IPS DF 6.9 (cell line): ENCODE results near the gene C1orf167.
"Not testable (repeated sequence)": the region's sequence is repeated elsewhere in the genome, so short reads cannot be mapped to it uniquely, and the experiment has no call there.

ENCODE experiments used
- DNase-seq: peaks from one replicate; pipeline ENCODE4 v3.0.0-alpha.2; 2013; ENCODE audit warnings: low read depth, low spot score
- H3K27ac ChIP-seq: one replicate; pipeline ENCODE4 v1.5.1; 2013; ENCODE audit warnings: low read length, control low read depth
- H3K27me3 ChIP-seq: 2 replicates; pipeline ENCODE4 v1.6.1; 2013; ENCODE audit warnings: mild to moderate bottlenecking, low read length; ENCODE audit not compliant: control insufficient read depth, insufficient read depth
- H3K36me3 ChIP-seq: 2 replicates; pipeline ENCODE4 v1.6.1; 2013; ENCODE audit warnings: low read length; ENCODE audit not compliant: control insufficient read depth, insufficient read depth
- H3K4me1 ChIP-seq: 2 replicates; pipeline ENCODE4 v1.6.1; 2013; ENCODE audit warnings: low read length; ENCODE audit not compliant: control insufficient read depth, insufficient read depth
- H3K4me3 ChIP-seq: 2 replicates; pipeline ENCODE4 v1.5.1; 2013; ENCODE audit warnings: mild to moderate bottlenecking, low read length
- H3K9me3 ChIP-seq: 2 replicates; pipeline ENCODE4 v1.6.1; 2013; ENCODE audit warnings: low read length, inconsistent platforms; ENCODE audit not compliant: control insufficient read depth, insufficient read depth
- WGBS: extraction: QIAGEN DNeasy Blood & Tissue Kit; methylation state at CpG from one replicate; pipeline ENCODE4 v1.1.7; 2013; ENCODE audit warnings: mixed read lengths, missing lambda C conversion rate; ENCODE audit not compliant: insufficient read length, insufficient coverage; 5-methylcytosine and 5-hydroxymethylcytosine counted together

C1orf167 gene

DNA sequence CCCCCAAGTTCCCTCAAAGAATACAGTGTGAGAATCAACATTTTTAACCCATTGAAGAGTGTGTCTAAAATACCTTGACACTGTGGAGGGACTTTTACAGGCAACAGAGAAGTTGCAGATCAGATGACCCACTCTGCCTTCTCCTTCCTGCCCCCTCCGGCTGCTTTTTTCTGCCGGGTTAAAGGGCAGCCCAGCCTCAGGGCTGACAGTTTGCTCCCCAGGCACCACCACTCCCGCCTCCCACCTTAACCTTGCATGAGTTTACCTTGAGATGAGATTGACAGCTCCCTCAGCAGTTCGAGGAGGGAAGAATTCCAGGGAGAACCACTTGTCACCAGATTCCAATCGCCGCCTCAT lies 40.6 kb downstream of the C1orf167 start:
- Histone ChIP-seq H3K4me3 (no peak overlapping the region), H3K4me1 (0 out of 2 replicates have a peak, but pooled peaks cover 5% of the 10 kb centered on the region), H3K27ac (no peak overlapping the region), H3K27me3 (no peaks in the 10 kb centered on the region), H3K36me3 (peaks cover 11% of the 10 kb centered on the region; the same call in 1 of the 2 replicates), H3K9me3 (no peaks in the 10 kb centered on the region)
- DNase-seq, result no peak
- WGBS, result no CpG with 5 or more reads among the region's 6 CpGs

DNA sequence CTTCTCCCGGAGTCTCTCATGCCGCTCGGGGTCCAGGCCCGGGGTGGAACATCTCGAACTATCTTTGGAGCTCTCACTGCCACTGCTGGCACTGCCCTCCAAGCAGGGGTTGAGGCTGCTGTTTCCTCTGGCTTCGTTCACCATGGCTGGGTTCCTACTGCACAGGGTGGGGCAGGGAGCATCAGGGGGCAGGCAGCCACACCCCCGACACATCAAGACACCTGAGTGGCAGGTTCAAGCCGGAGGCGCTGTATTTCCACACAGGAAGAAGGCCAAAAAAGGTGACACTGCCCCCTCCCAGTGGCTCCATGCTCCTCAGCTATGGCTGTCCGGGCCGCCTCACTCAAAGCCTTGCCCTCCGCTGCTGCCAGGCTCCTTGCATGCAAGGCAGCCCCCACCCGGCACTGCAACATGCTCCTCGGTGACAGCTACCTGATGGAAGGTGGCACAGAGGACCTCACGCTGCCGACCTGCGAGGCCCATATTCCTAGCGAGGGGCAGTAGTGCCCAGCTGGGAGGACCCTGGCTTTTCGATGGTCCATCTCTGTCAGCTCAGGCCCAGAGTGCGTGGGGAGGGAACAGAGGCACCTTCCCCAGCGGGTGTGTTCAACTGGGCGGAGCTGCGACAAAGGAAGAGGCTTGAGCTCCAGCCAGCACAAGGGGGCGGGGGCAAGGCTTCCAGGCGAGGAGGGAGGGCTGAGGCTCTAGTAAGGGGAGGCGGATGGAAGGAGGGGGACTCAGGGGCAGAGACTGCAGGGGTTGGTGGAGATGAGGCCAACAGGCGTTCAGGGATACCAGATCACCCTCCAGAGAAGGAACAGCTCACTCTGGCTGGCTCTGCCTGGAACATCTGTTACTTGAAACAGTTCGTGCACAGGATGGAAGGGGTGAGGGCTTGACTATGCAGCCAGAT lies 41.2 kb downstream of the C1orf167 start:
- Histone ChIP-seq H3K9me3 (no peaks in the 10 kb centered on the region), H3K27me3 (no peaks in the 10 kb centered on the region), H3K4me3 (peak overlapping the region; percentile 44; the same call in 1 of the 2 replicates), H3K27ac (no peak overlapping the region), H3K36me3 (peaks cover 11% of the 10 kb centered on the region; the same call in 1 of the 2 replicates), H3K4me1 (0 out of 2 replicates have a peak, but pooled peaks cover 5% of the 10 kb centered on the region)
- DNase-seq, result peak; percentile 83
- no CpG with 5 or more reads among the region's 28 CpGs for WGBS

DNA sequence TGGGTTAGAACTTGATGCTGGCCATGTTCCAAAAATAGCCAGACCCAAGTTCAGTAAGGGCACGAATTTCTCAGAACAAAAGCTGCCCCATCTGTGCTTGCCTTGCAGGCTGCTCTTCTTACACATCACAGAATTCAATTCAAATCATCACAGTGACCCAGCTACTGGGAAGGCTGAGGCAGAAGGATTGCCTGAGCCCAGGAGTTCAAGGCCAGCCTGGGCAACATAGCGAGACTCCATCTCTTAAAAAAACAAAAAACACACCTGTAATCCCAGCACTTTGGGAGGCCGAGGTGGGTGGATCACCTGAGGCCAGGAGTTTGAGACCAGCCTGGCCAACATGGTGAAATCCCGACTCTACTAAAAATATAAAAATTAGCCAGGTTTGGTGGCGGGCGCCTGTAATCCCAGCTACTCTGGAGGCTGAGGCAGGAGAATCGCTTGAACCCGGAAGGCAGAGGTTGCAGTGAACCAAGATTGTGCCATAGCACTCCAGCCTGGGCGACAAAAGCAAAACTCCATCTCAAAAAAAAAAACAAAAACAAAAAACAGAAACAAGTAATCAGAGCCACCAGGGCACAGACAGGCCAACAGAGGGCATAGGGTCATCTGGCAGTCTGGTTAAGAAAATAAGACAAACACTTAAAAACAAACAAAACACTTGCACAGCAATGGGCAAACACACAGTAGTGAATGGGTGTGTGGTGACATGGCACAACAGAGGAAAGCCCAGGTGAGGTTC lies 42.1 kb downstream of the C1orf167 start:
- H3K27me3 ChIP-seq, H3K9me3 ChIP-seq, H3K4me3 ChIP-seq, H3K36me3 ChIP-seq, H3K27ac ChIP-seq, H3K4me1 ChIP-seq, DNase-seq: not testable (repeated sequence)
- WGBS, result no CpG with 5 or more reads among the region's 9 CpGs

DNA sequence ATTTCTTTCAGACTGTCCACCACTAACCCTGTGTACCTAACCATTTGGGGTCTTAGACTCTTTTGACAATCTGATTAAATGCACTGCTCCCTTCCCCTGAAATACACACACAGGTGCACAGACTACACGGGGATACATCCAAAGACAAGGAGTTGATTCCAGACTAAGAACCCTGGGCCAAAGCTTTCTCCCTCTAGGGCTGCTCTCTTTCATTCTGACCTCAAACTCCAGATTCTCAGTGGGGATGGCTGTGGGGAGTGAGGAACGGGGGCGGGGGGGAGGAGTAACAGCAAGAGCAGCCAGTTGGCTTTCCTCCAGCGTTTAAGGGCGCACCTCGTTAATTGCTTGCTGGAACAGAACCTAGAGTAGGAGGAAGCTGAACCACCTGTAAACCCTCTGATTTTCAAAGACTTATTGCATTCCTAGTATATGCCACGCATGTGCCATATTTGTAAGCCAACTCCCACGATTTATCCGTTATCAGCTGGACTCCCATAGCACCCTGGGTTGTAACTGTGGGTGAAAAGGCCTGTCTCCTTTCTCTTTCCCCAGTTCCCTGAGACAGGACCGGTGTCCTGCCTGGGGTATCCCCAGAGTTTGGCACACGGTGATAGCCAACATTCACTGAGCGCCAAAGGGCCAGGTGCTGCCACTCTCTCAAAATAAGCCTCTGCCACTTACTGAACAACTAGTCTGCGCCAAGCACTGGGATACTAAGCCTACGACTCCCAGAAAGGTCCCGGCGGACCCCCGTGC lies 42.9 kb downstream of the C1orf167 start:
- peaks cover 7% of the 10 kb centered on the region; the same call in 1 of the 2 replicates for H3K36me3 ChIP-seq
- no peaks in the 10 kb centered on the region for H3K27me3 ChIP-seq
- H3K4me1 ChIP-seq, result 0 out of 2 replicates have a peak, but pooled peaks cover 5% of the 10 kb centered on the region
- no peak overlapping the region for H3K27ac ChIP-seq
- DNase-seq, result no peak
- no CpG with 5 or more reads among the region's 17 CpGs for WGBS
- peak overlapping the region; percentile 82; the same call in 1 of the 2 replicates for H3K4me3 ChIP-seq
- no peaks in the 10 kb centered on the region for H3K9me3 ChIP-seq

DNA sequence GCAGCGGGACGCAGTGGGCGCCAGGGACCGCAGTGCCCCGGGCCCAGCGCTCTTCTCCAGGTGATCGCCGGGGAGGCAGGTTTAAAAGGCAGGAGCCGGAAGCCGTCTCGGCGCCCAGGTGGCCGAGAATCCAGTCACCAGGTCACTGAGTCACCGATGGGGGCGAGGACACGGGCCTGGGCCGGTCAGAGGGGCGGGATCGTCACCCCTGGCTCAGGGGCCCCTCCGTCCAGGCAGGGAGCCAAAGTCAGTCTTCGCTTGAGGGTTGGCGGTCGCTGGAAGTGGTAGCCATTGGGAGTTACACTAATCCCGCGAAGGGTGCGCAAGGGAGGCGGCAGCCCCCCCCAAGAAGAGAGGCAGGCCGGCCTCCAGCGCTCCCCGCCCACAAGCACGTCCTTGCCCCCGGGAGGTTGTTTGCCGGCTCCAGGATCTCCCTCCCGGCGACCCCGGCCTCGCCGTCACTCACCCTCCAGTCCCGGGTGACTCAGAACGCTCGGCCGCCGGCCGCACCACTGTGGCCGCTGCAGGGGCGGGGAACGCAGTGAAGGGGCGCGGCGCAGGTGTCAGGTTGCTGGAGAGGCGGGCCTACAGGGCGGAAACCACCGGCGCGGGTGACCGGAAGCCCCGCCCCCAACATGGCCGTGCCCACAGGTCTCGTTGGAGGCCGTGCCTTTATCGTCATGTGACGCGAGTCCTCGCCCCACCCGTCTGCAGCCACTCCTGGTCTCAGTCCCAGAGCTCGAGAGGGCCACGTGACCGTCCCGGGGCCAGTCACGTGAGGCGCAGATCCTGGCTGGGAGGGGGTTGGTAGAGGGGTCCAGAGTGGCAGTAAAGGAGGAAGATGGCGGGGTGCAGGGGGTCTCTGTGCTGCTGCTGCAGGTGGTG lies 43.7 kb downstream of the C1orf167 start, which contains the start of the genes CLCN6 and MTHFR:
TSS of gene CLCN6 (plus strand) at position 770 of the 885 bp plus-strand sequence. CDS start at position 842, 72 bp downstream.
TSS of gene MTHFR (minus strand) at position 543 of the 885 bp plus-strand sequence. CDS start 2,848 bp downstream, outside the sequence.
- H3K9me3 ChIP-seq, result no peaks in the 10 kb centered on the region
- DNase-seq, result peak; percentile 97
- peak within 1 kb of the TSS; percentile 82; the same call in 1 of the 2 replicates for H3K4me3 ChIP-seq
- WGBS, result no CpG with 5 or more reads among the region's 72 CpGs
- H3K27me3 ChIP-seq, result no peaks in the 10 kb centered on the region
- peaks cover 2% of the 10 kb centered on the region; the same call in 1 of the 2 replicates for H3K36me3 ChIP-seq
- H3K27ac ChIP-seq, result no peak within 1 kb of the TSS
- 0 out of 2 replicates have a peak, but pooled peaks cover 5% of the 10 kb centered on the region for H3K4me1 ChIP-seq

DNA sequence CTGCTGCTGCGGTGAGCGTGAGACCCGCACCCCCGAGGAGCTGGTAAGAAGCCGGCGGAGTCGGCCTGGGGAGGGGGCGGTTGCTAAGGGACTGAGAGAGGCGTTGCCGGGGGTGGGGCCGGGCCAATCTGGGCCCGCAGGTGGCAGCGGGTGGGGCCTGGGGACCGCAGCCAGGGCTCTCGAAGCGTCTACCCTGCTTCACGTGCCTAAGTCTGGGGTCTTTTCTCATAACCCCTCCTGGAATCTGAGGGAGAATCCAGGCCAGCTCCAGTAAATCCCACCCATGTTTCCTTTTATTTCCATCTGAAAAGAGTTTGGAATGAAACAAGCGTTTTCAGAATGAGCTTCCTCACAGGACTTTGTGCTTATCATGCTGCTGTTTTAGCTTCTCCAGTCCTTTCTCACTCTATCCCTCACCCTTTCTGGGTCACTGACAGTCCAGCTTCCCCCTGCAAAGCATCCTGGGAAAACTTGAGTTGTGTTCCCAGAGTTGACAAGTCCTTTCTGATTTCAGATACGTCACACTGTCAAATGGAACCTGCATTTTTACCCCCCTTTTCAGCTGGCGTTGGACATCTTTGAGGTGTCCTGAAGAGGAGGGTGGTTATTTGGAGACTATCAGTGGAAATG lies 44.4 kb downstream of the C1orf167 start:
- Histone ChIP-seq H3K4me3 (peak overlapping the region; percentile 82; the same call in 1 of the 2 replicates), H3K9me3 (no peaks in the 10 kb centered on the region), H3K4me1 (0 out of 2 replicates have a peak, but pooled peaks cover 5% of the 10 kb centered on the region), H3K27me3 (no peaks in the 10 kb centered on the region), H3K36me3 (no peaks in the 10 kb centered on the region; the same call in 1 of the 2 replicates), H3K27ac (no peak overlapping the region)
- WGBS, result no CpG with 5 or more reads among the region's 20 CpGs
- DNase-seq, result no peak

DNA sequence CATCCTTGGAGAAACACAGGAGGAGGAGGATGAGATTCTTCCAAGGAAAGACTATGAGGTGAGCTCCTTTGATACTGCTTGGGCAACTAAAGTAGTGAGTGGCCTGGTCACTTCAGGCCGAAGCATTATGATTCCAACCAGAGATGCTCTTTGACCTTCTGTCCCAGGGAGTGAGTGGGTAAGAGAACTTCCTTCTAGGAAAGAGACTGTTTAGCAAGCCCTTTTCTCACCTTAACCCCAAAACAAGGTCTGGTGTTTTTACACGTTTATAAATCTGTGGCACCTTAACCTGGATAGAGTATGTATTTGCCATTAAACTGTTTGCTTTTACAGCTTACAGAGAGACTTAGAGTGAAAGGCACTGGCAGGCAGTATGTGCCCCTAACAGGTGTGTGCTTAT lies 45.1 kb downstream of the C1orf167 start:
- H3K27me3 ChIP-seq, result no peaks in the 10 kb centered on the region
- no peaks in the 10 kb centered on the region; the same call in 1 of the 2 replicates for H3K36me3 ChIP-seq
- no peak overlapping the region for H3K27ac ChIP-seq
- 0 out of 2 replicates have a peak, but pooled peaks cover 5% of the 10 kb centered on the region for H3K4me1 ChIP-seq
- H3K9me3 ChIP-seq, result no peaks in the 10 kb centered on the region
- no peak overlapping the region; the same call in 1 of the 2 replicates for H3K4me3 ChIP-seq
- WGBS, result no CpG with 5 or more reads among the region's 2 CpGs
- DNase-seq, result no peak

DNA sequence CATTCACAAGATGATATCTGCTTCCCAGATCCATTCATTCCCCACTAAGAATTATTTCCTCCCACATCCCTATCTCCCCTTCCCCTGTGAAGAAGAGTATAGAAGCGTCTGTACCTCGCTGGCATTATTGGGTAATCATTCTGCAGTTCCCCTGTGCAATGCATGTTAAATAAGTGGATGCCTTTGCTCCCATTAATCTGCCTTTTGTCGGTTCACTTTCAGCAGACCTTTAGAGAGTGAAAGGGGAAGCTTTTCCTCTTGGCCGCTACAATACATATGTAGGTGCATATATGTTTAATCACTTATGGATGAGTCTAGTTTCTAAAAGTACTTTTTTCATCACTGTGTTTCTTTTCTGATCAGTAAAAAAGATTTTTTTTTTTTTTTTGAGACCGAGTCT lies 51.0 kb downstream of the C1orf167 start:
- H3K27ac ChIP-seq, result no peak overlapping the region
- no peak for DNase-seq
- no peaks in the 10 kb centered on the region for H3K4me1 ChIP-seq
- H3K4me3 ChIP-seq, result no peak overlapping the region
- H3K36me3 ChIP-seq, result peaks cover 12% of the 10 kb centered on the region
- WGBS, result no CpG with 5 or more reads among the region's 5 CpGs
- H3K9me3 ChIP-seq, result no peaks in the 10 kb centered on the region
- no peaks in the 10 kb centered on the region for H3K27me3 ChIP-seq

DNA sequence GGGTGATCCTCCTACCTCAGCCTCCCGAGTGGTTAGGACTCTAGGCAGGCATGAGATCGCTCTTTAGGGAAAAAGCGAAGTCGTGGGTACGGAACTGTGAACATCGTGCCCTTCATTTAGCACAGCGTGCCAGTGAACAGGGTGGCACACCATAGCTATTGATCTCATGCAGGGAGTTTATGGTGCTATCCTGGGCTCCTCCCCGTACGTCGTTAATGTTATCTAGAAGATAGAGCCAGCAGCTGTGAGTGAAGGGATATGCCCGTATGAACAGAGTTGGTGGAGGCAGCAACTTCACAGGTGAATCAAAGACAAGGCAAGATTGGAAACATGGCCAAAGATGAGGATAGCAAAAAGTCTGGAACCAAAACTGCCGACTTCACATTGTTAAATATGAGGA lies 55.2 kb downstream of the C1orf167 start:
- H3K4me1 ChIP-seq, result no peaks in the 10 kb centered on the region
- no peaks in the 10 kb centered on the region for H3K27me3 ChIP-seq
- DNase-seq, result no peak
- H3K27ac ChIP-seq, result no peak overlapping the region
- peaks cover 17% of the 10 kb centered on the region for H3K36me3 ChIP-seq
- no peaks in the 10 kb centered on the region for H3K9me3 ChIP-seq
- H3K4me3 ChIP-seq, result no peak overlapping the region
- WGBS, result no CpG with 5 or more reads among the region's 12 CpGs
